Activated CD4-positive, alpha-beta memory T cell treated with anti-CD3 and anti-CD28 coated beads, Interleukin-2, amount 10 ng/mL, durations not matched to agents 7 days and 5 days (primary cell): ENCODE data around the gene IKZF1. TPM values are rescaled to one million over a fixed set of nuclear protein-coding genes. Genes with fewer than 3 reads are reported as not detected.

ENCODE experiments used
- CTCF ChIA-PET: fragments of 350-600 bp; sonication (Branson Sonifier 250); formaldehyde crosslinking; loops from one replicate; lab custom pipeline; 2021; ENCODE audit warnings: antibody characterized with exemption, inconsistent platforms; lab: Charles Lee
- POLR2A ChIA-PET: fragments of 350-600 bp; sonication (Branson Sonifier 250); formaldehyde crosslinking; loops from one replicate; lab custom pipeline; 2021; ENCODE audit warnings: antibody characterized with exemption; lab: Charles Lee
- DNase-seq: peaks from one replicate; pipeline ENCODE4 v3.0.0-alpha.2; 2020
- H3K27ac Mint-ChIP-seq: one replicate; pipeline ENCODE4 v1.8.0; 2021; ENCODE audit warnings: mild to moderate bottlenecking, mixed read lengths
- H3K27me3 Mint-ChIP-seq: one replicate; pipeline ENCODE4 v1.8.0; 2021; ENCODE audit warnings: mixed read lengths
- H3K36me3 Mint-ChIP-seq: one replicate; pipeline ENCODE4 v1.8.0; 2021; ENCODE audit warnings: low read depth, mixed read lengths
- H3K4me1 Mint-ChIP-seq: one replicate; pipeline ENCODE4 v1.8.0; 2021; ENCODE audit warnings: mixed read lengths
- H3K4me3 Mint-ChIP-seq: one replicate; pipeline ENCODE4 v1.8.0; 2021; ENCODE audit warnings: mild to moderate bottlenecking, mixed read lengths
- H3K9me3 Mint-ChIP-seq: one replicate; pipeline ENCODE4 v1.8.0; 2021; ENCODE audit warnings: mixed read lengths
- total RNA-seq, 2 experiments: library from RNA; stranded (reverse); gene quantifications; one replicate each; pipeline ENCODE4 v1.2.3, GENCODE V29; 2021

Gene IKZF1
- 100 to 1,000 TPM; 383 to 404 TPM for total RNA-seq

GRCh38 chr7:50304129-50304910 is at the start of gene IKZF1:
IKZF1 (plus strand) TSS chr7:50304716; CDS start chr7:50319062, 14,346 bp downstream.
- POLR2A ChIA-PET = interaction anchor here (0.6 to 23.3 kb wide), 13 partner anchors 9 to 95 kb away, joined by 3 to 1125 read pairs (median 103); no protein-coding TSS in a partner anchor
- H3K27me3 Mint-ChIP-seq = peaks cover 8% of the 10 kb centered on the region
- H3K9me3 Mint-ChIP-seq = no peaks in the 10 kb centered on the region
- H3K4me1 Mint-ChIP-seq = peaks cover 29% of the 10 kb centered on the region
- peaks cover 49% of the 10 kb centered on the region for H3K36me3 Mint-ChIP-seq
- peak within 1 kb of the TSS; percentile 88 for H3K4me3 Mint-ChIP-seq
- CTCF ChIA-PET = interaction anchor here (1.0 to 4.2 kb wide), 10 partner anchors 10 to 162 kb away, joined by 3 to 68 read pairs (median 4); no protein-coding TSS in a partner anchor
- H3K27ac Mint-ChIP-seq = peak within 1 kb of the TSS; percentile 99
- DNase-seq = peak; percentile 58

- H3K27me3 Mint-ChIP-seq = no peaks in the 10 kb centered on the region
- peak overlapping the region; percentile 98 for H3K27ac Mint-ChIP-seq
- POLR2A ChIA-PET = interaction anchor here (0.9 to 11.8 kb wide), 14 partner anchors 8 to 106 kb away, joined by 3 to 454 read pairs (median 6); partner anchors contain the start of gene IKZF1
- peak overlapping the region; percentile 51 for H3K4me3 Mint-ChIP-seq
- peak; percentile 62 for DNase-seq
- peaks cover 80% of the 10 kb centered on the region for H3K4me1 Mint-ChIP-seq
- peaks cover 18% of the 10 kb centered on the region for H3K36me3 Mint-ChIP-seq
- CTCF ChIA-PET = interaction anchor here (0.8 to 2.2 kb wide), 5 partner anchors 10 to 107 kb away, joined by 3 to 11 read pairs (median 3); no protein-coding TSS in a partner anchor
- peaks cover 8% of the 10 kb centered on the region for H3K9me3 Mint-ChIP-seq
These were observed 42.9 kb upstream of the IKZF1 start for GRCh38 chr7:50261593-50261992.

GRCh38 chr7:50262446-50262845 is 42.1 kb upstream of the IKZF1 start:
- Mint-ChIP-seq H3K27ac (peak overlapping the region; percentile 98), H3K36me3 (peaks cover 14% of the 10 kb centered on the region), H3K4me1 (peaks cover 86% of the 10 kb centered on the region), H3K9me3 (peaks cover 4% of the 10 kb centered on the region), H3K27me3 (no peaks in the 10 kb centered on the region), H3K4me3 (peak overlapping the region; percentile 51)
- CTCF ChIA-PET = interaction anchor here (0.8 kb wide), 1 partner anchor 57 kb away, joined by 4 read pairs; no protein-coding TSS in a partner anchor
- DNase-seq = no peak
- POLR2A ChIA-PET = interaction anchor here (0.9 to 11.8 kb wide), 9 partner anchors 9 to 88 kb away, joined by 3 to 454 read pairs (median 6); partner anchors contain the start of gene IKZF1

GRCh38 chr7:50262916-50263690 is 41.4 kb upstream of the IKZF1 start:
- peak overlapping the region; percentile 98 for H3K27ac Mint-ChIP-seq
- DNase-seq = no peak
- H3K36me3 Mint-ChIP-seq = peaks cover 10% of the 10 kb centered on the region
- peaks cover 3% of the 10 kb centered on the region for H3K9me3 Mint-ChIP-seq
- CTCF ChIA-PET = no interaction called here
- H3K4me3 Mint-ChIP-seq = peak overlapping the region; percentile 51
- H3K4me1 Mint-ChIP-seq = peaks cover 92% of the 10 kb centered on the region
- POLR2A ChIA-PET = interaction anchor here (0.9 to 11.8 kb wide), 11 partner anchors 9 to 105 kb away, joined by 3 to 454 read pairs (median 8); partner anchors contain the start of gene IKZF1
- H3K27me3 Mint-ChIP-seq = no peaks in the 10 kb centered on the region

- Mint-ChIP-seq H3K9me3 (no peaks in the 10 kb centered on the region), H3K36me3 (peaks cover 11% of the 10 kb centered on the region), H3K27me3 (no peaks in the 10 kb centered on the region), H3K27ac (peak overlapping the region; percentile 98), H3K4me1 (peaks cover 99% of the 10 kb centered on the region), H3K4me3 (peak overlapping the region; percentile 6)
- POLR2A ChIA-PET = interaction anchor here (0.9 to 11.8 kb wide), 14 partner anchors 11 to 112 kb away, joined by 3 to 454 read pairs (median 8); partner anchors contain the start of gene IKZF1
- DNase-seq = peak; percentile 47
- CTCF ChIA-PET = interaction anchor here (1.1 to 3.8 kb wide), 2 partner anchors 59 to 104 kb away, joined by 3 to 40 read pairs; no protein-coding TSS in a partner anchor
These were observed 39.6 kb upstream of the IKZF1 start for GRCh38 chr7:50264908-50265307.

- Mint-ChIP-seq H3K27ac (peak overlapping the region; percentile 98), H3K27me3 (no peaks in the 10 kb centered on the region), H3K4me1 (peaks cover 96% of the 10 kb centered on the region), H3K4me3 (peak overlapping the region; percentile 44), H3K9me3 (peaks cover 4% of the 10 kb centered on the region), H3K36me3 (peaks cover 14% of the 10 kb centered on the region)
- POLR2A ChIA-PET = interaction anchor here (0.7 to 11.8 kb wide), 28 partner anchors 8 to 474 kb away, joined by 3 to 454 read pairs (median 6); partner anchors contain the start of genes FIGNL1 and IKZF1
- CTCF ChIA-PET = interaction anchor here (0.9 to 3.9 kb wide), 10 partner anchors 35 to 103 kb away, joined by 3 to 40 read pairs (median 5); partner anchors contain the start of gene IKZF1
- DNase-seq = peak; percentile 32
These were observed 38.4 kb upstream of the IKZF1 start for GRCh38 chr7:50265968-50266634.

GRCh38 chr7:50266635-50267386 is 37.7 kb upstream of the IKZF1 start:
- Mint-ChIP-seq H3K4me1 (peaks cover 92% of the 10 kb centered on the region), H3K4me3 (peak overlapping the region; percentile 62), H3K9me3 (peaks cover 4% of the 10 kb centered on the region), H3K36me3 (peaks cover 17% of the 10 kb centered on the region), H3K27me3 (no peaks in the 10 kb centered on the region), H3K27ac (peak overlapping the region; percentile 98)
- ChIA-PET POLR2A (interaction anchor here (0.7 to 11.8 kb wide), 36 partner anchors 9 to 474 kb away, joined by 3 to 454 read pairs (median 5); partner anchors contain the start of genes FIGNL1 and IKZF1), CTCF (interaction anchor here (0.9 to 3.9 kb wide), 14 partner anchors 10 to 102 kb away, joined by 3 to 40 read pairs (median 5); partner anchors contain the start of gene IKZF1)
- DNase-seq = peak; percentile 88

- no peak for DNase-seq
- peaks cover 20% of the 10 kb centered on the region for H3K36me3 Mint-ChIP-seq
- H3K9me3 Mint-ChIP-seq = peaks cover 4% of the 10 kb centered on the region
- peak overlapping the region; percentile 98 for H3K27ac Mint-ChIP-seq
- H3K4me3 Mint-ChIP-seq = peak overlapping the region; percentile 62
- no peaks in the 10 kb centered on the region for H3K27me3 Mint-ChIP-seq
- H3K4me1 Mint-ChIP-seq = peaks cover 84% of the 10 kb centered on the region
- ChIA-PET POLR2A (interaction anchor here (0.7 to 11.8 kb wide), 29 partner anchors 9 to 394 kb away, joined by 3 to 454 read pairs (median 6); partner anchors contain the start of genes FIGNL1 and IKZF1), CTCF (interaction anchor here (1.0 to 3.9 kb wide), 11 partner anchors 9 to 101 kb away, joined by 3 to 40 read pairs (median 6); partner anchors contain the start of gene IKZF1)
These were observed 36.9 kb upstream of the IKZF1 start for GRCh38 chr7:50267525-50268041.

- POLR2A ChIA-PET = interaction anchor here (0.9 to 11.8 kb wide), 18 partner anchors 12 to 156 kb away, joined by 3 to 454 read pairs (median 8); partner anchors contain the start of gene IKZF1
- Mint-ChIP-seq H3K36me3 (peaks cover 20% of the 10 kb centered on the region), H3K4me3 (peak overlapping the region; percentile 62), H3K27me3 (no peaks in the 10 kb centered on the region), H3K4me1 (peaks cover 83% of the 10 kb centered on the region), H3K9me3 (peaks cover 4% of the 10 kb centered on the region), H3K27ac (peak overlapping the region; percentile 98)
- no peak for DNase-seq
- CTCF ChIA-PET = interaction anchor here (1.1 to 3.9 kb wide), 9 partner anchors 8 to 99 kb away, joined by 3 to 40 read pairs (median 7); partner anchors contain the start of gene IKZF1
These were observed 36.3 kb upstream of the IKZF1 start for GRCh38 chr7:50268223-50268622.

- Mint-ChIP-seq H3K4me1 (peaks cover 83% of the 10 kb centered on the region), H3K9me3 (peaks cover 4% of the 10 kb centered on the region), H3K4me3 (no peak overlapping the region), H3K27ac (peak overlapping the region; percentile 98), H3K27me3 (no peaks in the 10 kb centered on the region), H3K36me3 (peaks cover 20% of the 10 kb centered on the region)
- ChIA-PET POLR2A (interaction anchor here (1.9 to 11.8 kb wide), 5 partner anchors 14 to 84 kb away, joined by 5 to 454 read pairs (median 9); partner anchors contain the start of gene IKZF1), CTCF (interaction anchor here (1.1 to 3.9 kb wide), 5 partner anchors 8 to 64 kb away, joined by 3 to 19 read pairs (median 6); no protein-coding TSS in a partner anchor)
- no peak for DNase-seq
These were observed 35.5 kb upstream of the IKZF1 start for GRCh38 chr7:50268990-50269389.
